Panc1 (cell line): ENCODE data around the gene UGGT2. TPM values are rescaled to one million over a fixed set of nuclear protein-coding genes. Genes with fewer than 3 reads are reported as not detected.

Experiments used
- ATAC-seq: fragments of 200-7000 bp; cut with Tn5 transposase; 2 replicates; pipeline ENCODE4 v1.9.1; 2020; ENCODE audit warnings: mild to moderate bottlenecking, moderate library complexity
- BruUV-seq: library from RNA; stranded (reverse); fragments of 400-500 nt; replicated peaks from 2 replicates; lab custom pipeline; 2021; lab: Mats Ljungman, UMichigan
- CTCF ChIA-PET: fragments of 300-600 bp; sonication (Branson Sonifier 250); formaldehyde crosslinking; loops from one replicate; lab custom pipeline; 2022; ENCODE audit warnings: antibody characterized with exemption; lab: Charles Lee
- POLR2A ChIA-PET: fragments of 300-600 bp; sonication (Branson Sonifier 250); formaldehyde crosslinking; loops from one replicate; lab custom pipeline; 2022; ENCODE audit warnings: antibody characterized with exemption; lab: Charles Lee
- DNase-seq: peaks from one replicate; pipeline ENCODE4 v3.0.0-alpha.2; 2010; ENCODE audit warnings: low read depth, low spot score
- H3K27ac ChIP-seq: 2 replicates; pipeline ENCODE4 v1.5.1; 2011; ENCODE audit warnings: mild to moderate bottlenecking, low read length, inconsistent platforms
- H3K27me3 ChIP-seq: fragments of 200-500 bp; sonication (Bioruptor generic); 2 replicates; pipeline ENCODE4 v1.6.0; 2014; ENCODE audit warnings: low read length, inconsistent platforms; ENCODE audit not compliant: control insufficient read depth, insufficient read depth
- H3K36me3 ChIP-seq: fragments of 200-500 bp; sonication (Bioruptor generic); 2 replicates; pipeline ENCODE4 v1.5.1; 2014; ENCODE audit warnings: inconsistent platforms, mild to moderate bottlenecking, low read length, moderate library complexity; ENCODE audit not compliant: control insufficient read depth, insufficient read depth
- H3K4me1 ChIP-seq: 2 replicates; pipeline ENCODE4 v1.5.1; 2011; ENCODE audit warnings: inconsistent platforms, mild to moderate bottlenecking, low read length, moderate library complexity; ENCODE audit not compliant: control insufficient read depth, insufficient read depth
- H3K4me3 ChIP-seq, 2 experiments: 2 replicates each; pipeline ENCODE4 v1.5.1; 2011 to 2012; ENCODE audit warnings: low read depth in 2 of 2, low read length in 2 of 2, mild to moderate bottlenecking in 2 of 2, inconsistent platforms in 1 of 2, moderate library complexity in 1 of 2
- H3K9me3 ChIP-seq: fragments of 200-500 bp; sonication (Bioruptor generic); 2 replicates; pipeline ENCODE4 v1.5.1; 2014; ENCODE audit warnings: low read depth, mild to moderate bottlenecking, inconsistent platforms, low read length, moderate library complexity; ENCODE audit not compliant: control insufficient read depth, insufficient read depth
- POLR2AphosphoS5 ChIP-seq: IDR thresholded peaks from 2 replicates; pipeline ENCODE4 v1.6.1; 2012; ENCODE audit warnings: mild to moderate bottlenecking, low read depth, low read length, moderate library complexity
- SIN3A ChIP-seq: IDR thresholded peaks from 2 replicates; pipeline ENCODE4 v1.6.1; 2012; ENCODE audit warnings: low read depth, mild to moderate bottlenecking, low read length, moderate library complexity, borderline replicate concordance; ENCODE audit not compliant: insufficient read depth
- TCF7L2 ChIP-seq: IDR thresholded peaks from 2 replicates; pipeline ENCODE4 v1.6.1; 2011; ENCODE audit warnings: mild to moderate bottlenecking, low read depth, low read length, inconsistent platforms
- in situ Hi-C: cut with HindIII; loops from 2 replicates; pipeline ENCODE4 v1.10.0; 2016; ENCODE audit warnings: low sequenced_read_pairs, low pct_unique_long_range_greater_than_20kb
- intact Hi-C: fragments of 100-400 bp; cut with micrococcal nuclease; formaldehyde crosslinking; loops from one replicate; pipeline ENCODE4 v1.10.0; 2022; ENCODE audit not compliant: unreplicated experiment
- total RNA-seq: library from RNA; stranded (reverse); gene quantifications from one replicate; pipeline ENCODE4 v1.2.1, GENCODE V29; 2021; ENCODE audit not compliant: unreplicated experiment
- TF ChIP-seq, protein P1 (sequence below), 2 experiments: IDR thresholded peaks; 2 replicates each; pipeline ENCODE4 v1.6.1; 2011 to 2012; ENCODE audit warnings: low read depth in 2 of 2, control low read depth in 1 of 2, low read length in 1 of 2, mild to moderate bottlenecking in 1 of 2, moderate library complexity in 1 of 2; ENCODE audit not compliant: insufficient read depth in 1 of 2
- TF ChIP-seq, protein P2 (sequence below): fragments of 450-650 bp; IDR thresholded peaks from 2 replicates; pipeline ENCODE4 v1.5.1; 2017; ENCODE audit warnings: mild to moderate bottlenecking

UGGT2 gene
- total RNA-seq, 1 experiment from 2014 or later = 22.9 TPM

DNA sequence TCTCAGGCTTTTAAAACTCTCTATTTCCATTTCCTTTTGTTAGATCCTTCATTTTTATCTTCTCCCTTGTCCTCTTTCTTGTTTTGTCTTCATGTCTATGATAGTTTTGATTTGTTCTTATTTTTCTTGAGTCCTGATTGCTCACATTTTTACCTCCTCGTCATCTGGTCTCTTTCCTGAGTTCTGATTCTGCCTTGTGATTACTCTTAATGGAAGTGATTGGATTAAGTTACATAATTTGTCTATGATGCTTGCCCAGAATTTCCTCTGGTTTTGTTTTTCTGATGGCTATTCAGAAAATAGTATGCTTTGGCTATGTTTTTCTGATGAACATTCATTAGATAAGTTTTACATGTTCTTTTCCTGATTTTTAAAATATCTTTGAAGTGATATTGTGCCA is 273.7 kb downstream of the UGGT2 start:
- H3K9me3 ChIP-seq = no peaks in the 10 kb centered on the region
- BruUV-seq = no TSS peak
- H3K27ac ChIP-seq = no peak overlapping the region
- POLR2A ChIA-PET = no interaction called here
- ATAC-seq (no peak), DNase-seq (no peak)
- no peaks in the 10 kb centered on the region for H3K4me1 ChIP-seq
- TF ChIP-seq TCF7L2 (no peak), POLR2AphosphoS5 (no peak), SIN3A (no peak)
- TF ChIP-seq, protein P1, sequence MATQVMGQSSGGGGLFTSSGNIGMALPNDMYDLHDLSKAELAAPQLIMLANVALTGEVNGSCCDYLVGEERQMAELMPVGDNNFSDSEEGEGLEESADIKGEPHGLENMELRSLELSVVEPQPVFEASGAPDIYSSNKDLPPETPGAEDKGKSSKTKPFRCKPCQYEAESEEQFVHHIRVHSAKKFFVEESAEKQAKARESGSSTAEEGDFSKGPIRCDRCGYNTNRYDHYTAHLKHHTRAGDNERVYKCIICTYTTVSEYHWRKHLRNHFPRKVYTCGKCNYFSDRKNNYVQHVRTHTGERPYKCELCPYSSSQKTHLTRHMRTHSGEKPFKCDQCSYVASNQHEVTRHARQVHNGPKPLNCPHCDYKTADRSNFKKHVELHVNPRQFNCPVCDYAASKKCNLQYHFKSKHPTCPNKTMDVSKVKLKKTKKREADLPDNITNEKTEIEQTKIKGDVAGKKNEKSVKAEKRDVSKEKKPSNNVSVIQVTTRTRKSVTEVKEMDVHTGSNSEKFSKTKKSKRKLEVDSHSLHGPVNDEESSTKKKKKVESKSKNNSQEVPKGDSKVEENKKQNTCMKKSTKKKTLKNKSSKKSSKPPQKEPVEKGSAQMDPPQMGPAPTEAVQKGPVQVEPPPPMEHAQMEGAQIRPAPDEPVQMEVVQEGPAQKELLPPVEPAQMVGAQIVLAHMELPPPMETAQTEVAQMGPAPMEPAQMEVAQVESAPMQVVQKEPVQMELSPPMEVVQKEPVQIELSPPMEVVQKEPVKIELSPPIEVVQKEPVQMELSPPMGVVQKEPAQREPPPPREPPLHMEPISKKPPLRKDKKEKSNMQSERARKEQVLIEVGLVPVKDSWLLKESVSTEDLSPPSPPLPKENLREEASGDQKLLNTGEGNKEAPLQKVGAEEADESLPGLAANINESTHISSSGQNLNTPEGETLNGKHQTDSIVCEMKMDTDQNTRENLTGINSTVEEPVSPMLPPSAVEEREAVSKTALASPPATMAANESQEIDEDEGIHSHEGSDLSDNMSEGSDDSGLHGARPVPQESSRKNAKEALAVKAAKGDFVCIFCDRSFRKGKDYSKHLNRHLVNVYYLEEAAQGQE (IDR thresholded peaks at IDR 0.05; ENCODE audit: insufficient read depth in 1 of 2, low read depth in 2 of 2, low read length in 1 of 2) = no peak
- TF ChIP-seq, protein P2, sequence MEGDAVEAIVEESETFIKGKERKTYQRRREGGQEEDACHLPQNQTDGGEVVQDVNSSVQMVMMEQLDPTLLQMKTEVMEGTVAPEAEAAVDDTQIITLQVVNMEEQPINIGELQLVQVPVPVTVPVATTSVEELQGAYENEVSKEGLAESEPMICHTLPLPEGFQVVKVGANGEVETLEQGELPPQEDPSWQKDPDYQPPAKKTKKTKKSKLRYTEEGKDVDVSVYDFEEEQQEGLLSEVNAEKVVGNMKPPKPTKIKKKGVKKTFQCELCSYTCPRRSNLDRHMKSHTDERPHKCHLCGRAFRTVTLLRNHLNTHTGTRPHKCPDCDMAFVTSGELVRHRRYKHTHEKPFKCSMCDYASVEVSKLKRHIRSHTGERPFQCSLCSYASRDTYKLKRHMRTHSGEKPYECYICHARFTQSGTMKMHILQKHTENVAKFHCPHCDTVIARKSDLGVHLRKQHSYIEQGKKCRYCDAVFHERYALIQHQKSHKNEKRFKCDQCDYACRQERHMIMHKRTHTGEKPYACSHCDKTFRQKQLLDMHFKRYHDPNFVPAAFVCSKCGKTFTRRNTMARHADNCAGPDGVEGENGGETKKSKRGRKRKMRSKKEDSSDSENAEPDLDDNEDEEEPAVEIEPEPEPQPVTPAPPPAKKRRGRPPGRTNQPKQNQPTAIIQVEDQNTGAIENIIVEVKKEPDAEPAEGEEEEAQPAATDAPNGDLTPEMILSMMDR = no peak
- H3K4me3 ChIP-seq = no peak overlapping the region
- no peaks in the 10 kb centered on the region for H3K36me3 ChIP-seq
- CTCF ChIA-PET = no interaction called here
- in situ Hi-C loops (no loop called here), intact Hi-C loops (no loop called here)
- H3K27me3 ChIP-seq = no peaks in the 10 kb centered on the region

DNA sequence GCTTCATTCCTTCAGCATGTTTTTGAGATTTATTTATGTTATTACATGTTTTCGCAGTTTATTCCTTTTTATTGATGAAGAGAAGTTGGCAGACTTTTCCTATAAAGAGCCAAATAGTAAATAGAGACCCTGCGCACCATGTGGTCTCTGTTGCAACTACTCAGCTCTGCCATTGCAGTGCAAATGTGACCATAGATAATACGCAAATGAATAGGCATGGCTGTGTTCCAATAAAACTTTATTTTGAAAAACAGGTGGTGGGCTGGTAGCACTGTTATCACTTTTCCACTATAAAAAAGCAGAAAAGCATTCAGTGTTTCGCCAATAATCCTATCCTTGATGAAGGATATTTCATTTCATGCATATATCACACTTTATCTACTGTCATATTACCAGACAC is 281.3 kb downstream of the UGGT2 start:
- ATAC-seq (no peak), DNase-seq (no peak)
- Histone ChIP-seq H3K36me3 (no peaks in the 10 kb centered on the region), H3K27ac (no peak overlapping the region), H3K4me1 (no peaks in the 10 kb centered on the region), H3K4me3 (no peak overlapping the region), H3K27me3 (no peaks in the 10 kb centered on the region), H3K9me3 (no peaks in the 10 kb centered on the region)
- POLR2A ChIA-PET = no interaction called here
- BruUV-seq = no TSS peak
- TF ChIP-seq, protein P2 = no peak
- in situ Hi-C loops (no loop called here), intact Hi-C loops (no loop called here)
- CTCF ChIA-PET = interaction anchor here (0.5 kb wide), 1 partner anchor 66 kb away, joined by 3 read pairs; no protein-coding TSS in a partner anchor

DNA sequence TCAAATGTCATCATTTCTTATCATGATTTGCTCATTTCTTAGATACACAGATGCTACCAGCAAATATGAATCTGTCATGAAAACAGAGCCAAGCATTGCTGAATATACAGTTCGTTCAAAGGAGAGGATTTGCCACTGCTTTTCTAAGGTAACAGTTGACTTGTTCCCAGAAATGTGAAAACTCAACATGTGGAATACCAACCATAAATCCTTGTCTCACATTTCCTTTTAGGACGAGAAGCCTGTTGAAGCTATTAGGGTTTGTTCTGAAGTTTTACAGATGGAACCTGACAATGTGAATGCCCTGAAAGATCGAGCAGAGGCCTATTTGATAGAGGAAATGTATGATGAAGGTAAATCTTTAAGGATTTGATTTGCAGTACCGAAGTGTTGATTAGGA is 289.6 kb downstream of the UGGT2 start:
- intact Hi-C loops (no loop called here), in situ Hi-C loops (no loop called here)
- no TSS peak for BruUV-seq
- no peaks in the 10 kb centered on the region for H3K4me1 ChIP-seq
- ChIA-PET POLR2A (no interaction called here), CTCF (no interaction called here)
- H3K27me3 ChIP-seq = no peaks in the 10 kb centered on the region
- no peaks in the 10 kb centered on the region for H3K9me3 ChIP-seq
- no peak overlapping the region for H3K27ac ChIP-seq
- TF ChIP-seq, protein P1 (IDR thresholded peaks at IDR 0.05; ENCODE audit: insufficient read depth in 1 of 2, low read depth in 2 of 2, low read length in 1 of 2) = no peak
- TF ChIP-seq POLR2AphosphoS5 (no peak), SIN3A (no peak), TCF7L2 (no peak)
- TF ChIP-seq, protein P2 = no peak
- DNase-seq (no peak), ATAC-seq (no peak)
- H3K4me3 ChIP-seq = no peak overlapping the region
- peaks cover 2% of the 10 kb centered on the region; the same call in 1 of the 2 replicates for H3K36me3 ChIP-seq
